ENCODE data around the gene KL.

Gene KL

GRCh38 chr13:33016414-33017322, at the start of gene KL:
TSS of gene KL (plus strand) at chr13:33016423. CDS start at chr13:33016441, 18 bp downstream.
- peak in 7 of 56 donors; percentile 2 to 24 (median 8) for DNase-seq

DNA sequence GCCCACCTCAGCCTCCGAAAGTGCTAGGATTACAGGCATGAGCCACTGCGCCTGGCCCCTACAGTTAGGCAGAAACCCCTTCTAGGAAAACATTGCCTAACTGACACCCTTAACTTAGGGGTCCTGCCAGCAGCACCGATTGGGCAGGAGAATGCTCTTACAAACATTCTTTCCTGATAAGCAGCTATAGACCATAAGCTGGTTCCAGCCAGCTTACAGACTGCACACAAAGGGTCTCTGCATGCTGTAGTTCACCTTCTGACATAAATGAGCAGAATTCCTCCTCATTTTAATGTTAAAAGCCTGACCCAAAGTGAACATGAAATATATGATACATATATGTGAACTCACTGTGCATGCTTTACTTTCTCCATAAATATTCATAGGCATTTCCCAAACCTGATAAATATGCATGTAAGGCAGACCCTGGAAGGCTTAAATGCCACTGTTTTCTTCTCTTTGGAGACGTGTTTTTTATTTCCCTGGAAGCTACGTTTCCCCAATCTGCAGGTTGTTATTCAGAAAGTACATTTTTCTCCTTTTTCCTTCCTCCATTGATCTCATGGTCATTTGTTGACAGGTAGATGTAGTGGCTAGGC, 48.5 kb upstream of the KL start:
- DNase-seq, result no peak

GRCh38 chr13:32968316-32968715, 47.9 kb upstream of the KL start:
- DNase-seq, result no peak

DNA sequence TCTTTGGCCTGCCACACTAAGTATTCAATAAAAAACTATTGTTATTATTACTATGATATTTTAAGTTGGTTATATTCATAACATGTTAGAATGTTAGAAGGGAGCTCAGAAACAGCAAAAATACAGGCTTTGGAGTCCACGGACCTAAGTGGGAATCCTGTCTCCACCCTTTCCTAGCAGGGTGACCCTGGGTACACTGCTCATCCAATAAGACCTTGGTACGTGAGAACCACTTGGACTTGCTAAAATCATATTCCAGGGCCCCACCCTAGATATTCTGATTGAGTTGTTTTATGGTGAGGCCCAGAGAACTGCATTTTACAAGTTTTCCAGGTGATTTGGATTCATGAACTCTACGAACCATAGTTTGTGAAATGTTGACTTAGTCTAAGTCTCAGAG, 47.4 kb upstream of the KL start:
- no peak for DNase-seq

DNA sequence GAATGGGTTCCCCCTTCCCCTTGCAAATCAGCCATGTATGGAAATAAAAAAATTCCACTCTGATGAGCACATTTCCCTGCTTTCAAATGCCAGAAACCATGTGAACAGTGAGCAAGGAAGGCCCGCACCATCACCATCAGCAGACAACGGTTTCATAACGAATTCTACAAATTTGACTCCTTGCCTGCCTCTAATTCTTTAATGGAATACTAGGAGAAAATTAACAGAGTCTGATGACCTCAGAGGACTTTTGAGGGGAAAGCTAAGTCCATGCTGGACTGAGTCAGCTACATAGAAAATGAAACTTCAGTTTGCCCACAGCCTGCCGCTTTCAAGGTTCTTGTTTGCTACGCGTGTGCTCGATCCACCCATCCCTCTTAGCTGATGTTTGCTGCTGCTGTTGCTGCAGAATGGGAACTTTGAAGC, 46.7 kb upstream of the KL start:
- DNase-seq, result no peak

GRCh38 chr13:32976056-32976805, 40.0 kb upstream of the KL start:
- no peak for DNase-seq

GRCh38 chr13:32976912-32977311, 39.3 kb upstream of the KL start:
- no peak for DNase-seq

- no peak for DNase-seq
Measured at GRCh38 chr13:32977321-32977720, 38.9 kb upstream of the KL start.

- no peak for DNase-seq
Measured at GRCh38 chr13:32978278-32978677, 37.9 kb upstream of the KL start.

DNA sequence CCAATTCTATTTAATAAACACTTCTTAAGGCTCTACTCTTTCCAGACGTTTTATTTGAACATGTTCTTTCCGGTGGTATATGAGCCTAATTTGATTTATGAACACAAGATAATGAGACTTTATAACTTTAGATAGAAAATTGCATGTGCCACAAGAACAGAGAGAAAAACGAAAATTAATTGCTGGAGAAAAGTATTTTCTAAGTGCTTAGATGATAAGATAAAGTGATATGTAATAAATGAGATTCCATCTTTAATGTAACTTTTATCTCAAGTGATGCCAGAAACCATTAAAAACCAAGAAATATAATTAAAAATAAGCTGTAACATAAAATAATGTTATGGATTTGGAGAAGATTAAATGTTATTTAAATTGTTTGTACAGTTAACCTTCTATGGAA, 33.2 kb upstream of the KL start:
- DNase-seq, result no peak

DNA sequence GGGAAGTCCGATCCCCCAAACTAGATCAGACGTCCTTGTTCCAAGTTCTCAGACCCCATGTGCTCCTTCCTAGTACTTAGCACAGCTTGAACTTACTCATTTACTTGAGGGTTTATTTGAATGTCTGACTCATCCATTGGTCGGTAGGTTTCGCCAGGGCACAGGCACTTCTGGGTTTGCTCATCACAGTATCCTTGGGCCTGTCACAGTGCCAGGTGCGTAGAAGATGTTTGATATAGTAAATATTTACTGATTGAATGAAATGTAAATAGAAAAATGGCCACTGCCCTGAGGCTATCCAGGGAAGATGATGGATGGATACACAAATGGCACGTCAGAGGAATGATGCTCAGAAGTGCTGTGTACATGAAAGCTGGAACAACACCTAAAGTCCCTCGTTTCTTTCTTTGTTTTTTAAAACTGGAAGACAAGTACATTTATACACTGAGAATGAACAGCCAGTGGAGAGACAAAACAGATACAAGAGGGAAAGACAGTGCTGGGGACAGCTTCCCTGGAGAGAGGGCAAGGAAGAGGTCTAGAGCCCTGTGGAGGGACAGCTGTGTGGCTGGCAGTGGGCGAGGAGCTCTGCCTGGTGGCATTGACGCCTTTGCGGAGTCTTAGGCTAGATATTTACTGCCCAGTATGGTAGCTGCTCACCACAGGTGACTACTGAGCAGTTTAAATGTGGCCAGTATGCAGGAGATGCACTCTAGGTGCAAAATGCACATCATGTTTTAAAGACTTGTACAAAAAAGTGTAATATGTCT, 31.2 kb upstream of the KL start:
- DNase-seq, result no peak

DNA sequence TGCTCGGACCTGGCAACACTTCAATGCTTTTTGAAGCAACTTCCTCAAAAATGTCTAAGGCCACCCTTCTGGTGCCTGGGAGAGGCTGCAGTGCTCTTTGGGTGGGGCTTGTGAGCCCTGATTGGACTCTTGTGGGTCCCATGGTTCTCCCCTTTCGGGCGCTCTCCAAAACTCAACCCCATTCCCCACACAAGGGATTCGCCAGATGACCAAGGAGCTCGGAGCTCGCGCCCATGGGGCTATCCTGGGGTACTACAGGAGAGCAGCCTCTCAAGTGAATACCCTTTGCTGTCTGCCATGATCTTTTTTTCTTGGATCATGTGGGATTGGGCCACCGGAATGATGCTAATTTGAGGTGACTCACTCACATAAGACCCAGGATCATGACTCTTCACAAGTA, 29.7 kb upstream of the KL start:
- no peak for DNase-seq

DNA sequence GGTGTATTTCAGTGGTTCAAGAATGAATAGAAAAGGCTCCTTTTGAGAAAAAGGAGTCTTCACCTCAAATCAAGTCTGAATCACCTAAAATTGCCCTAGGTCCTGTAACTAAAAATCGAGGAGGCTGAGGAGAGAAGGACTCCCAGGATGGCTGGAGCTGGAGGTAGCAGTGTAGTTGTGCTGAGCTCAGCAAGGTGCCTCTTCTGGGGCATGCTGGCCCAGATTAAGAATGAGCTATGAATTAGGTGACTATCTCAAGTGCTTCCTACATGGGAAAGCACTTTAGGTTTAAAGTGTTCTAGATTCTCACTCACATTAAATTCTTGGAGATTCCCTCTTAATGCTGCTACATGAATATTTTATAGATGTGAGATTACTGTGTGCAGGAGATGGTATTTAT, 28.8 kb upstream of the KL start:
- DNase-seq, result no peak

DNA sequence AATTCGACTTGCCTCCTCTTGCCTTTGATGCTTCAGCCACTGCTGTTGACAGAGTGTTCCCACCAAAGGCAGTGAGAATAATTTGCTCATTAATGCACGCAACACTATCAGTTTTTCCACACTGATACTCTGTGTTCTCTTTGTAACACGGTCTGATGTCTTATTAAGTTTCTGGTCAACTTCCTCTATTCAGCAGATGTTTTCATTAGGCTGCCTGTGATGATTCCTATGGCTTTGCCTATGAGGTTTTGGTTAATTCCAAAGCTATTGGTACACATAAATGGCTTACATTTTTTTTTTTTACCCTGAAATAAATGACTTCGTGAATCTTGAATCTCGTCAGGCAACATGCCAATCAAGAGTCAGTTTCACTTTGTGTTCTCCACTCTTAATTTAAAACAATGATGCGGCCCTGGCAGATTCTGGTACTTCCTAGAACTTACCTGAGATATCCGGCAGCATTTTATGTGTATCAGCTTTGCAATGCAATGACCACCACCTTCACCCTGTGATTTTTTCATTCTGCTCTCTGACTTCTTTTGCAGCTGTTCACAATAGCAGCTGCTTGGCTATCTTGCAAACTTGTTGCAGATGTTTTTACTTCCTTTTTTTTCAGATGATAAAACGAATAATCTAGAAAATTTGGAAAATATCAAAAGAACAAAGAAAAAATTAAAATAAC, 27.5 kb upstream of the KL start:
- DNase-seq, result no peak

DNA sequence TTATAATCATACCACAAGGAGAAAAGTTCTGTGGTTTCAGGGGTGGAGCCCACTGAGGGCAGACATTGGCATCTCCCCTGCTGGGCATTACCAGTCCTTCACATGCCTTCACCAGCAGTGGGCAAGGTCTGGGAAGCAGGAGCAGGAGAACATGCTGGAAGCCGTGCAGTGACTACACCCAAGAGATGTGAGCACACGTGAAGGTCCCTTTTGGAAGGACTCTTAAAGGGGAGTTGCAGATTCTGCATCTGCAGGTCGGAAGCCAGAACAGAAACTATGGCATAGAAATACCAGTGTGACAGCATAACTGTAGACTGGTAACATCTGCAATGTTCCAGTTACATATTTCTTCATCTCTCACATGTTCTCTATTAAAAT, 26.9 kb upstream of the KL start:
- DNase-seq, result no peak

GRCh38 chr13:32989942-32990341, 26.3 kb upstream of the KL start:
- peak in 1 of 56 donors; percentile 2 for DNase-seq

GRCh38 chr13:32993145-32993544, 23.1 kb upstream of the KL start:
- no peak for DNase-seq

- DNase-seq, result no peak
Measured at GRCh38 chr13:32997399-32997798, 18.8 kb upstream of the KL start.

GRCh38 chr13:32998966-32999365, 17.3 kb upstream of the KL start:
- DNase-seq, result no peak

GRCh38 chr13:33000365-33000764, 15.9 kb upstream of the KL start:
- no peak for DNase-seq

DNA sequence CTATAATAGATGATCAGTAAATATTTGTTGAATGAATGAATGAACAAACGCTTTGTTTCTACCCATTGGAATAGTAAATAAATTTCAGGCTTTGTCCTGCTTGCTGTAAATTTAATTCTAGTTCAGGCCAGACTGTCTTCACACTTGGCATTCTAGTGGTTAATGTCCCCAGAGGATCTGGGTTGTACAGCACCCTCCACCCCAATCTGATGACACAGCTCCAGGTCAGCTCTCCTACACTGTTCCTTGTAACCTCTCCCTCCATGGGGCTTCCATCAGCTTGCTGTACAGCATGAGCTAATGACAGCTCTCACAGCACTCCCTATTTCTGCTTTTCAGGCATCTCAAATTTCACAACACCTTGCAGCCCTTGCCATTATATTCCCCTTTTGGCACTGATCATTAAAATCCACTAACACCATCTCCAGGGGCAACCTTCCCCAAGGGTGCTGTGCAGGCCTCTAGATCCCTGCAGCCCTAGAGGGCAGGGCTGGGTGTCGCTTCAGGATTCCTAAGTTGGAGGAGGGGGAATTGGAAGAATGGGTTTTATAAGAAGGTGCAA, 12.7 kb upstream of the KL start:
- DNase-seq, result no peak
